ENCODE measurements around the gene ANKRD17.

GRCh38 chr4:73244945-73245601, 13.5 kb downstream of the ANKRD17 start:
- TF ChIP-seq CTCF (conservative IDR thresholded peaks at IDR 0.05; ENCODE audit: low read length), result no peak
- TF ChIP-seq EZH2phosphoT487 (IDR thresholded peaks at IDR 0.05; ENCODE audit: borderline replicate concordance), result no peak
